IPS DF 19.7 (cell line): ENCODE measurements around the gene GTF2F1.
"Not testable (repeated sequence)": the region's sequence is repeated elsewhere in the genome, so short reads cannot be mapped to it uniquely, and the experiment has no call there.

Experiments used
- DNase-seq: peaks from one replicate; pipeline ENCODE4 v3.0.0-alpha.2; 2013; ENCODE audit warnings: low read depth, low spot score

Gene GTF2F1

GRCh38 chr19:6417713-6418561 is 25.0 kb upstream of the GTF2F1 start:
- no peak for DNase-seq

GRCh38 chr19:6416658-6417405 is 23.9 kb upstream of the GTF2F1 start:
- DNase-seq = no peak

DNA sequence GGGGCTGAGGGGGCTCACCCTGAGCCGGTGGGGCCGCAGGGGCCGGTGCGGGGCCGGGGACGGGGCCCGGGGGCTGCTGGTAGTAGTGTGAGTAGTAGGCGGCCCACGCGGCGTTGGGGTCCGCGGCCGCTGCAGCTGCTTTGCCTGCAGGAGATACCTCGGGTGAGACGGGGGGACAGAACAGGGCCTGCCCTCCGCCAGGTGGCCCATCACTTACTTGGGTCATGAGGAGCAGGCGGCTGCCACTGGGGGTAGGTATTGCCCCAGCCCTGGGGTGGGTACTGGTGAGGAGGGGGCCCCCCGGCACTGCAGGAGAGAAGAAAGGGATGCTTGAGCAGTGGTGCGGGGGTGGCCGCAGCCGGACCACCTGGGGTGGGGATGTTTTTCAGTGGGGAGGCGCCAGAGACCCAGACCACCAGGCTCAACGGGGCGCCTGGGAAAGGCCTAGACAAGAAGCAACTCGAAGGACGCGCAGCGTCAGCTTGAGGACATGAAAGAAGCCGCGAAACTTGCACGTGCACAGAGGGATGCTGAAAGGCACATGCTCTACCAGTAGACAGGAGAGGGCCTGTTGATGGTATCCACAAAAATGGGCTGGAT is 22.7 kb upstream of the GTF2F1 start:
- DNase-seq = no peak

DNA sequence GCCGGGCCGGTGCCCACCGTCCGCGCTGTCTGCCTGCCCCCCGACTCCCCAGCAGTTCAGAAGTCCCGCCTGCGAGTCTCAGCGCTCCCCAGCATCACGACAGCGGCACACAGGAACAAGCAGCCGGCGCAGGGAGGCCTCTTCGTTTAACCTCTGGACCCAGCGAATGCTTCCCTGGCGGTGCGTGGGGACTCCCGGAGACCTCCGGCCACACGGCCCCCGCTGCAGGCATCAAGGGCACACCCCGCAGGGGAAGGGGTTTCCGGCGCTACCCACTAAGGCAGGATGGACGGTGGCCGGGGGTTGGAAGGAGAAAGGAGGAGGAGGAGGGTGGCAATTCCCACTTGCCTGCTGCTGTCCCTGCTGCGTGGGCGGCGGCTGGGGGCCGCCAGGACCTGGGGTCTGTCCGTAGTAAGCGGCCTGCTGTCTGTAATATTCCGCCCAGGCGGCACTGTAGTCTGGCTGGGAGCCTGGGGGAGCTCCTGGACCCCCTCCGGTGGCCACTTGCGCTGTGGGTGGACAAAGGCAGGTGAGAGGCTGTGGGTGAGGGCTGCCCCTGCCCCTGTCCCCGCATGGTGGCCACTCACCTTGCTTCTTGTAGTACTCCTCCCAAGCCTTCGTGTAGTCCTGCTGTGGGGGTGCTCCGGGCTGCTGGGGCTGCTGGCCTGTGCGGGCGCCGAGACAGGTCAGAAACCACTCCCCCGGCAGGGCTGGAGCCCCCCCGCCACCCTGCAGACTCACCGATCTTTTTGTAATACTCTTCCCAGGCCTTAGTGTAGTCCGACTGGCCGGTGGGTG is 22.0 kb upstream of the GTF2F1 start:
- no peak for DNase-seq

DNA sequence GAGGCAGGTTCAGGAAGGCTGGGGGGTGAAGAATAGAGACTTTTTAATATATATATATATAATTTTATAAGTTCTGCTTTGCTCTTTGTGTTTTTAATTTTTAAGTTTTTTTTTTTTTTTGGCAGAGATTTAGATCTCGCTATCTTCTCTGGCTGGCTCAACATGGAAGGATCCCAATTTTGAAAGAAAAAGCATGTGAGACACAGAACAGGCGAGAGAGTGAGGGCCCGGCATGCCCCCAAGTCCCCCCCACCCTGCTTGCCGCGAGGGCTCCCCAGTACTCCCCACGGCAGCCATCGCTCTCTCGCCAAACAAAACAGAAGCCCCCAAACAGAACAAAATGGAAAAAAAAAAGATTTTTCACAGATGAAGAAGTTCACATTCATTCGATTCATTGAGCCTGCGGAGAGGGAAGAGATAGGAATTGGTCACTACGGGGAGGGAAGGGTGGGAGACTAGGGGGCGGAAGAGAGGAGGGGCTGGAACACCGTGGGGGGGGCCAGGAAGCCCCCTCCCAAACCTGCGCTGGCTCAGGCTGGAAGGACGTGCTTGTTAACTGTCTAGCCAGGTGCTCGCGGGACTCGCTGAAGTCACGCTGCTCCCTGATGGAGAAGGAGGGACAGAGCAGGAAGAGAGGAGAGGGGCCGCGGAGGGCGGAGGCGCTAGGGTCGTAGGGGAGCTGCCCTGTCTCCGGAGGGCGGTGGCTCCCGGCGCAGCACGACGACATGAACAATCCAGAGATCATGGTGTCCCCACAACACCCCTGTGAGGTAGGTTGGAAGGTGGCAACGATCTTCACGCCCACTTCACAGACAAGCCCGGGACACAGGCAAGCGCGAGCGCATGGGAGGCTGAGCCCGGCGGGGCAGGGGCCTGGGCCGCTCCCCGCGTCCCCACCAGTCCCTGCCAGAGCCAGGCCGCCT is 21.0 kb upstream of the GTF2F1 start:
- DNase-seq = no peak

- DNase-seq = no peak
Measured at GRCh38 chr19:6413291-6413690, 20.3 kb upstream of the GTF2F1 start.

DNA sequence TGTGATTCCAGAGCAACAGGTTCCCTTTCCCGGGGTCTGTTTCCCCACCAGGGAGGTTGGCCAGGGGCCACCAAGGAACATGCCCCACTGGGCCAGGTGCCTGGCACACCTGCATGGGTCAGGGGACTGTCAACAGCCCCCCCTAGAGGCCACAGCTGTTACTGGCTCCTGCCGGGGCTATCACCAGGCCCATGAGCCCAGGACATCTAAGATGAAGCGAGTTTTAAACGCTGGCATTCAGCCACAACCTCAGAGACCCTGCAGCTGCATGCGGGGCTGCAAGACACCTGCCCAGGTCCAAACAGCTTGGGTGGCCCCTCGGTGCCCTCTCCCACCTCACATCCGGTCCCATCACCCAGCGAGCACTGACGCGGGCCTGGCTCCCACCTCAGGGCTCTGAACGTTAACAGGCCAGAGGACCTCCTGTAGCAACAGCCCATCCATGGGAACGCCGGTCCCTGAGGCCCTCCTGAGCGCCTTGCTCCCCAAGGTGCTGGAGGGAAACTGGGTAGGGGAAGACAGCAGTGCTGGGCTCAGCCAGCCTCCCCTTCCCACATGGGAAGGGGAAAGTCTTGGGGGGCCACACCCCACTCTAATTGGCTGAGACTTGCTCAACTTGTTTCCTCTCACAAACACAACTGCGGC is 19.6 kb upstream of the GTF2F1 start:
- peak; percentile 30 for DNase-seq

DNA sequence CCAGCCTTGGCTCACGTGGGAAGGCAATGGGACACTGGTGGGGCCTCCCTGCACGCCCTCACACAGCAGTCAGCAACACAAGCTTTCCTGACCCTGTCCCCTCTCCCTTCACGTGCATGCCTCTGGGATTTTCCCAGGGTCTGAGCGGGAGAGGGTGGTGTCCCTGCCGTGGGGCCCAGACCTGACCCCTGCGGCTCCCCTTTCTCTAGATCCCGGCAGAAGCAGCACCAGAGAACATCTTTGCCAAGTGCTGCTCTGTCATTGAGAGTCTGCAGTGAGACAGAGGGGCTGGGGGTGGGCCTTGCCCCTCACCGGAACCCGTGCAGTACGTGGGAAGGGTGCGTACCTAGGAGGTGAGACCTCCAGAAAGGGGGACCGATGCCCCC is 19.1 kb upstream of the GTF2F1 start:
- DNase-seq = no peak

GRCh38 chr19:6409346-6409745 is 16.4 kb upstream of the GTF2F1 start:
- no peak for DNase-seq

GRCh38 chr19:6406401-6406800 is 13.4 kb upstream of the GTF2F1 start:
- no peak for DNase-seq

- DNase-seq = no peak
Measured at GRCh38 chr19:6402837-6403608, 10.1 kb upstream of the GTF2F1 start.

- no peak for DNase-seq
Measured at GRCh38 chr19:6402058-6402457, 9.1 kb upstream of the GTF2F1 start.

DNA sequence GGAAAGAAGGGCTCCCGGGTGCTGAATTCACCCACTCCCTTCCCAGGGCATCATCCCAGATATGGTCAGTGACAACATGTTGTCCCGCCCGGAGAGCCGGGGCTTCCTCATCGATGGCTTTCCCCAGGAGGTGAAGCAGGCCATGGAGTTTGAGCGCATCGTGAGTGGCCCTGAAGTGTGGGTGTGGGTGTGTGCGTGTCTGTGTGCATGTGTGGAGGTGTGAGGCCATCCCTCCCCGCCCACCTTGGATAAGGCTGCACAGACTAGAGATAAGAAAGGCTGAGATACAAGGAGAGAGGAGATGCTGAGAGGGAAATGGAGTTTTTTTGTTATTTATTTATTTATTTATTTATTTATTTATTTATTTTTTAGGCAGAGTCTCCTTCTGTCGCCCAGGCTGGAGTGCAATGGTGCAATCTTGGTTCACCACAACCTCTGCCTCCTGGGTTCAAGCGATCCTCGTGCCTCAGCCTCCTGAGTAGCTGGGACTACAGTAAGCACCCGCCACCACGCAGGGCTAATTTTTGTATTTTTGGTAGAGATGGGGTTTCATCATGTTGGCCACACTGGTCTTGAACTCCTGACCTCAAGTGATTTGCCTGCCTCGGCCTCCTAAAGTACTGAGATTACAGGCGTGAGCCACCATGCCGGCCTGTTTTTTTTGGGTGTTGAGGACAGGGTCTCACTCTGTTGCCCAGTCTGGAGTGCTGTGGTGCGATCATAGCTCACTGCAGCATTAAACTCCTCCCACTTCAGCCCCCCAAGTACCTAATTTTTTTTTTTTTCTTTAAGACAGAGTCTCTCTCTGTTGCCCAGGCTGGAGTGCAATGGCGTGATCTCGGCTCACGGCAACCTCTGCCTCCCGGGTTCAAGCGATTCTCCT is 7.3 kb upstream of the GTF2F1 start:
- DNase-seq = not testable (repeated sequence)

- DNase-seq = no peak
Measured at GRCh38 chr19:6396305-6396704, 3.3 kb upstream of the GTF2F1 start.

GRCh38 chr19:6394831-6395230 is 1.9 kb upstream of the GTF2F1 start:
- peak; percentile 25 for DNase-seq

GRCh38 chr19:6393983-6394412 is 1.0 kb upstream of the GTF2F1 start:
- no peak for DNase-seq

DNA sequence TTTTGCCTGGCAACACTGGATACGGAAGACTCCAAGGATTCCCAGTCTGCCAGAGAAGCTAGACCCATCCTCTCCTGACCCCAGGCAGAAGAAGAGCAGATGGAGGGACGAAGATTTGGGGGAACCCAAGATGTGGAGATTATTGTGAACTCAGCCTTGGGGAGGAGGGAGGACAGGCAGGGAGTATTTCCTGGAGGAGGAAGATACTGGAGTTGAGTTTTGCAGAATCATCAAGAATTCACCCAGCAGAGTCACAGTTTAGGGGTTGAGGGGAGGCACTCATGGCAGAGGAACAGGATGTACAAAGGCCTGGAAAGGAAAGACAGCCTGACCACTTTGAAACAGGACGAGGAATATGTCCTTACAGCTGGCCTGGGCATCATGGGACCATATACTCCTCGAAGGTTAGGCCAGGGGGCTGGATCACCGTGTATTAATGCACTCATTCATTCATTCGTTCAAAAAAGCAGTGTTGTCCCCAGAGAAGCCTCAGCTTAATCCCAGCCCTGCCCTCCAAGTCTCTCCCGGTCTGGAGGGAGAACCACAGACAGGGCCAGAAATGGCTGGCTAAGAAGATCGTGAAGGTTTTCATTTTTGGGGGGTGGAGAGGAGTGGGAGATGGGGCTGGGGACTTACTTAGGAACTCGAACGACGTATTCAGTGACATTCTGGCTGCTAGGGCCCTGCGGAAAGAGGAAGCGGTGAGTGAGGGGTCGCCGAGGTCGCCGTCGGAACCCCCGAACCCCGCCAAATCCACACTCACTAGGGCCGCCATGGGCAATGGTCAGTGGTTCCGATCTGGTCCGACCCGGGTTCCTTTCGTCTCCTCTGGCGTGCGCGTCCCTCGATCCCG is 517 bp downstream of the GTF2F1 start:
- no peak for DNase-seq
